Measurements from ENCODE around the gene KCTD17. TPM values are rescaled to one million over a fixed set of nuclear protein-coding genes. Genes with fewer than 3 reads are reported as not detected.

KCTD17 gene
- total RNA-seq (2014; rRNA removed; shearing (Covaris generic)) = 6.3 and 7.4 TPM in 2 replicates

- peak; percentile 29 for DNase-seq (ENCODE audit: low spot score)
Measured at GRCh38 chr22:37051391-37052385, at the start of gene KCTD17. Gene KCTD17, plus strand, starts transcription at chr22:37051742. Its CDS starts 19 bp downstream, at chr22:37051761.

DNA sequence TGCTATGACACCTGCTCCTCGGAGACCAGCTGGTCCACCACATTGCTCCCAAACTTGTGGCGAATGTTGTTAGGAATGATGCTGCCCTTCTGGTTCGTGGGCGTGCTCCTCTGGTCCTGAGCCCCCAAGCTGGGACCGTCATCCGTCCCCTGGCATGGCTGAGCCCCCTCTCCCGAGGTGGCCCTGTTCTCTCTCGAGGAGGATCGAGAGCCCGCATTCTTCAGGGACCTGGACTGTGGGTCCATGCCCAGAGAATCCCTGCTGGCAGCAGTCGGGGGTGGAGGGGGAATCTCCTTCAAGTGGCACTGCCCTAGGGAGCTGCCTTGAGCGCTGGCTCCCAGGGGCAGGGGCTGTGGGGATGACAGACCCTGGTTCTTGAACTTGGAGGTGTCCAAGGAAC lies 49.7 kb upstream of the KCTD17 start:
- no peak for DNase-seq (ENCODE audit: low spot score)

DNA sequence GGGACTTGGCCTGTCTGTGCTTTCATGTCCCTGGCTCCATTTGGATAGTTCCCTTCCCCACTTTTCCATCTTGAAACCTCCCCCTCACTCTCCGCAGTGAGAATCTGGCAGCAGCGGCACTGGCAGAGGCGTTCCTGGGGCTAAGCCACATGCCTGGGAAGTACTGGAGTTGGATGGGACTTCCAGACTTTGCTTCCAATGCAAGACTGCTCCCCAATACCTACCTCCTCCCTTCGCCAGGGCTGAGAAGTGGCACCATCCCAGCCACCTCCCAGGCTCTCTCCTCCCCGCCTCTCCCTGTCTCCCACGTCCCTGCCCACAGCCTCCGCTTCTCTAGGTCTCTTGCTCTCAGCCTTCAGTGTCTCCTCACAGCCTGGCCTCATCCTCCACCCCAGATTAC lies 48.9 kb upstream of the KCTD17 start:
- no peak for DNase-seq (ENCODE audit: low spot score)

GRCh38 chr22:37007651-37008050 lies 43.9 kb upstream of the KCTD17 start:
- DNase-seq (ENCODE audit: low spot score) = no peak

DNA sequence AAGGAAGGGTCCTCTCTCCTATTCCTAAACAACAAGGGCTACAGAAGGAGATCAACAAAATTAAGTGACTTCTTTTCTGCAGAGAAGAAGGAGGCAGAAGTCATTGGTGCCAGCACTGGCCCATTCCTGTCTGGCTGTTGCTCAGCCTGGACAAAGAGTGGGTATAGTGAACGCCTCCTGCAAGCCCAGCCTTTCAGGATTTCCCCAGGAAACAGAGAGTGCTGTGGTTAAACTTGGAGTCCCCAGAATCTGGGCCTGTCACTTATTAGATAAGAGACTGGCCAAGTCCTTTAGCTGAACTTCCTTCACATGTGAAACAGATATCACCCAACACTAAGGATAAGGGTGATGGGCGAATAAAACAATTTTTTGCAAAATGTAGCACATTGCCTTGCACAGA lies 43.2 kb upstream of the KCTD17 start:
- DNase-seq (ENCODE audit: low spot score) = no peak

DNA sequence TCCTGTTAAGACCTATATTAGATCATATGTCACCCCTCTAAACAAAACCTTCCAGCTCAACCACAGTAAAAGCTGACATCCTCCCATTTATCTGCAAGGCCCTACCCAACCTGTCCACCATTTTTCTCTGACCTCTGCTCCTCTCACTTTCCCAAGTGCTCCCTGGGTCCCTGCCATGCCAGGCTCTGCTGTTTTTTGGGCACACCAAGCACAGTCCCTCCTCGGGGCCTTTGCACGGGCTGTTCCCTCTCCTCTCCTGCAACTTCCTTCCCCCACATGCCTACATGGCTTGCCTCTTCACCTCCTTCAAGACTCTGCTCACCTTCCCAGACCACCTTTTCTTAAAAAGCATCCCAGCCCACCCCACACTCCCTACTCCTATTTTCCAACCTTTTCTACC lies 42.1 kb upstream of the KCTD17 start:
- DNase-seq (ENCODE audit: low spot score) = no peak

DNA sequence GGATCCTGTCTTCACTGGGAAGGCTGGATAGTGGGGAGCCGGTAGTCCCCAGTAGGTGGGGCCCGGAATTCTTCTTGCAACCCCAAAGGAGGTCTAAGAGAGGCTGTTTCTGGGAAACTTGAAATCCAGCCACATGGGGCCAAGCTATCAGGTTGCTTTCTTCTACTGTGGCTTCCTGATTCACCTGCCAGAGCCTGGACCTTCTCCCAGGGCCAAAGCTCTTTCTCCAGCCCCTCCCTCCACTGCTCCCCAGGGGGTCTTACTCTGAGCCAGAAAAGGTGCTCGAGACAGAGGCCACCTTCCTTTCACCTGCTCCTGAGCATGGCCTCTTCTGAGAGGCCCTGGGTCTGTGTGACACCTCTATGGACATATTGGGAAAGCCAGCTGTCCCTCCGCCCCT lies 41.4 kb upstream of the KCTD17 start:
- DNase-seq (ENCODE audit: low spot score) = no peak

- DNase-seq (ENCODE audit: low spot score) = no peak
Measured at GRCh38 chr22:37010976-37011375, 40.6 kb upstream of the KCTD17 start.

- DNase-seq (ENCODE audit: low spot score) = no peak
Measured at GRCh38 chr22:37011472-37011871, 40.1 kb upstream of the KCTD17 start.

DNA sequence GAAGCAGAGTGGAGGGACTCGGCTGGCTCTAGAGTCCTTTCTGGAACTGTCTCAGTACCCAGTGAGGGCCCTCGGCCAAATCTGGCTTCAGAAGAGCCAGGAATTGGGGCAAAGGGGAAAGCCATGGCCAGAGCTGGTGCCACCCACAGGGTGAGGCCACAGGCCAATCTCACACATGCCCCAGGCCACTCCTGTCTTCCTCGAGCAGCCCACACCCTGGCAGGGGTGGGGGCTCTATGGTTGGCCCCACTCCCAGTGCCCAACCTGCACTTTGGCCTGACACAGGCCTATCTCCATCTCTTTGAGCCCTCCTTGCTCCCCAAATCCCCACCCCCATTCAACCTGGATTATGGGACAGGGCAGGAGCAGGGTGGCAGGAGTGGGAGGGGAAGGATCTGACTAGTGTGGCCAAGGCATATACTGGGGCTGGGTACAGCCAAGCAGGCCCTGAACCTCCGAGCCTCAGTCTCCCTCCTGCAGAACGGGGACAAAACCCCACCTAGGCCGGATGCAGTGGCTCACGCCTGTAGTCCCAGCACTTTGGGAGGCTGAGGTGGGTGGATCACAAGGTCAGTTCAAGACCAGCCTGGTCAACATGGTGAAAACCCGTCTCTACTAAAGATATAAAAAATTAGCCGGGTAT lies 39.2 kb upstream of the KCTD17 start:
- no peak for DNase-seq (ENCODE audit: low spot score)

- no peak for DNase-seq (ENCODE audit: low spot score)
Measured at GRCh38 chr22:37012956-37013355, 38.6 kb upstream of the KCTD17 start.

DNA sequence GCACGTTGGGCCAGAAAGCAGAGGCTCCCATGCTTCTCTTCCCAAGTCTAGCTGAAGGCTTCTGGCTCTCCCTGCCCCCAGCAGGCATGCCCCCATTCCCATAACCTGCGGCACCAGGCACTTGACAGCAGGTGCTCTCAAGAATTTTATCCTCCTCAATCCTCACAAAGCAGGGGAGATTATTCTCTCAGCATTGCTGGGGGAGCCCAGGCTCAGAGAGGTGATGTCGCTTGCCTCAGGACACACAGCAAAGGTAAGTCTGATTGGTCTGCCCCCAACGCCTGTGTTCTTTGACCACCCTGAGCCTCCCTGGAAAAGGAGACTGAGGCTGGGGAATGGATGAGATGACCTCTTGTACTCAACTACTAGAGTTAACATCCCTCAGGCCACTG lies 37.1 kb upstream of the KCTD17 start:
- no peak for DNase-seq (ENCODE audit: low spot score)

- no peak for DNase-seq (ENCODE audit: low spot score)
Measured at GRCh38 chr22:37014835-37015586, 36.5 kb upstream of the KCTD17 start.

DNA sequence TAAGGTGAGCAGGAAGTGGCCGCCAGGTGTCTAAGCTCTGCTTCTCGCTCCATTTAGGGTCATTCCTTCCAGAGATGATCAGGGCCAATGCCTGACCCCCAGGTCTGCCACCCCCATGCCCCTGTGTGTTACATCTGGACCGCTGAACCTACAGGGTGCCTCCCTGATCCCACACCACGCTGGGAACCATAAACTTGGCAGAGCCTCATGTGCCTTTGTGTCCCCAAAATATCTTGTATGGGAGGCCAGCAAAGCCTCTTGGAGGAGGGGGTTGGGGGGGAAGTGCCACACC lies 36.0 kb upstream of the KCTD17 start:
- DNase-seq (ENCODE audit: low spot score) = no peak

- DNase-seq (ENCODE audit: low spot score) = peak; percentile 19
Measured at GRCh38 chr22:37016134-37016910, 35.2 kb upstream of the KCTD17 start.

- no peak for DNase-seq (ENCODE audit: low spot score)
Measured at GRCh38 chr22:37017356-37017755, 34.2 kb upstream of the KCTD17 start.

GRCh38 chr22:37018086-37018814 lies 33.3 kb upstream of the KCTD17 start:
- DNase-seq (ENCODE audit: low spot score) = no peak

GRCh38 chr22:37018815-37019308 lies 32.7 kb upstream of the KCTD17 start:
- no peak for DNase-seq (ENCODE audit: low spot score)

- peak; percentile 29 for DNase-seq (ENCODE audit: low spot score)
Measured at GRCh38 chr22:37019309-37020191, 32.0 kb upstream of the KCTD17 start, which contains the start of the genes MPST and TST. Gene MPST, plus strand, starts transcription at chr22:37019742. Its CDS starts 95 bp downstream, at chr22:37019837. Gene TST, minus strand, starts transcription at chr22:37019447. Its CDS starts 715 bp downstream, at chr22:37018732.

- peak; percentile 17 for DNase-seq (ENCODE audit: low spot score)
Measured at GRCh38 chr22:37020192-37020479, 31.4 kb upstream of the KCTD17 start.

Data from H4 (cell line).